IPS-NIHi7 (cell line): ENCODE measurements around the gene ZNF594.
"Not testable (repeated sequence)": the region's sequence is repeated elsewhere in the genome, so short reads cannot be mapped to it uniquely, and the experiment has no call there.

Source experiments
- DNase-seq: peaks from one replicate; pipeline ENCODE4 v3.0.0; 2012; ENCODE audit warnings: mixed read lengths; ENCODE audit errors: extremely low spot score

Gene ZNF594

DNA sequence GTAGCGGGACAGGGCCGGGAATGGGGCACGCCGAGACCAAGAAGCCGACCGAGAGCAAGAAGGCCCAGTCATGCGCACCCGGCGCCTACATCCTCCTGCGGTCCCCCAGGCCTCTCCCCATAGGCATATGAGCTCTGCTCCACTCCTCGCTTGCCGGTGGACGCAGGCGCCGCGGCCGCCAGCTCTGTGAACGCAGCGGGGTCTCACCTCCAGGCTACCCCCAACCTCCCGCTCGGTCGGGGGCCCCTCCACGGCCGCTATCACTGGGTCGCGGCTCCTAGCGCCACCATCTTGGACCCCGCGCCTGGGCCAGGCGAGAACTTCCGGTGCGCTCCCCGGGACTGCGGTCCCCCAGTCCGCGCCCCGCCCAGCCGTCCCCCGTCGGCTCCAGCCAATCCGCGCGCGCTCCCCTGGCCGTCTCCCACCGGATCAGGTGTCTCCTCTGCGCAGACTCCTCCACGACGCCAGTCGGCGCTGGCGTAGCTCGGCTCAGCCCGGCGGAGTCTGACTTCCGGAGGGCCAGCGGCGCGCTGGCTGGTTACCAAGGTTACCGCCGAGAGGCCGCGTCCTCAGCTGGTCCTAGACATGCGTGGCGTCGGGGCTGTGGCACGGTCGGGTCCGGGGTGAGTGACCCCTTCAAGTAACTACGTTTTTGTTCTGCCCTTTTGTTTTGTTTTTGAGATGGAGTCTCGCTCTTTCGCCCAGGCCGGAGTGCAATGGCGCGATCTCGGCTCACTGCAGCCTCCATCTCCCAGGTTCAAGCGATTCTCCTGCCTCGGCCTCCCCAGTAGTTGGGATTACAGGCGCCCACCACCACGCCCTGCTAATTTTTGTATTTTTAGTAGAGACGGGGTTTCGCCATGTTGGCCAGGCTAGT, at the start of gene ZNF594:
Gene ZNF594, minus strand, starts transcription at position 328 of the 877 bp plus-strand sequence. CDS start 7,612 bp downstream, outside the sequence.
- DNase-seq, result peak; percentile 100

GRCh38 chr17:5239769-5240168, 48.1 kb upstream of the ZNF594 start:
- DNase-seq, result not testable (repeated sequence)

- no peak for DNase-seq
These were observed 46.7 kb upstream of the ZNF594 start for GRCh38 chr17:5238333-5238732.

GRCh38 chr17:5237541-5238016, 45.9 kb upstream of the ZNF594 start:
- DNase-seq, result peak; percentile 94

- no peak for DNase-seq
These were observed 45.4 kb upstream of the ZNF594 start for GRCh38 chr17:5236938-5237540.

GRCh38 chr17:5234645-5235576, 43.2 kb upstream of the ZNF594 start, which contains the start of gene SCIMP:
Gene SCIMP (minus strand): TSS chr17:5234860. CDS start chr17:5234755, 105 bp downstream.
- DNase-seq, result no peak

GRCh38 chr17:5233492-5233891, 41.8 kb upstream of the ZNF594 start:
- DNase-seq, result not testable (repeated sequence)

- DNase-seq, result no peak
These were observed 35.5 kb upstream of the ZNF594 start for GRCh38 chr17:5226940-5227878.

GRCh38 chr17:5225668-5226457, 34.2 kb upstream of the ZNF594 start:
- no peak for DNase-seq

- DNase-seq, result not testable (repeated sequence)
These were observed 30.2 kb upstream of the ZNF594 start for GRCh38 chr17:5221912-5222311.

GRCh38 chr17:5220074-5220473, 28.4 kb upstream of the ZNF594 start:
- no peak for DNase-seq

DNA sequence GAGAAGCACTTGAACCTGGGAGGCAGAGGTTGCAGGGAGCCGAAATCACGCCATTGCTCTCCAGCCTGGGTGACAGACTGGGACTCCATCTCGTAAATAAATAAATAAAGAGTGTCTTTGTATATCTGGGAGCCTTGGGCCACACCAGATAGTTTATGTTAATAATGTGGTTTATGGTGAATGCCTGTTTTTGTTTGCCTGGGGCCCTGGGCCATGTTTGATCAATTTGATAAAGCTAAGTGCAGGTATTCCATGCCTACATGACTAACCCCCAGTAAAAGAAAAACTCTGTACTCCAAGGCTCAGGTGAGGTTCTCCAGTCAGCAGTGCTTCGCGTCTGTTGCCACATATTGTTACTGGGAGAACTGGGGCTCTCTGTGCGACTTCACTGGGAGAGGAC, 27.9 kb upstream of the ZNF594 start:
- DNase-seq, result no peak

GRCh38 chr17:5217562-5217961, 25.9 kb upstream of the ZNF594 start:
- not testable (repeated sequence) for DNase-seq

GRCh38 chr17:5211458-5211857, 19.8 kb upstream of the ZNF594 start:
- no peak for DNase-seq

GRCh38 chr17:5210614-5211252, 19.1 kb upstream of the ZNF594 start:
- no peak for DNase-seq

- no peak for DNase-seq
These were observed 18.4 kb upstream of the ZNF594 start for GRCh38 chr17:5210091-5210490.

DNA sequence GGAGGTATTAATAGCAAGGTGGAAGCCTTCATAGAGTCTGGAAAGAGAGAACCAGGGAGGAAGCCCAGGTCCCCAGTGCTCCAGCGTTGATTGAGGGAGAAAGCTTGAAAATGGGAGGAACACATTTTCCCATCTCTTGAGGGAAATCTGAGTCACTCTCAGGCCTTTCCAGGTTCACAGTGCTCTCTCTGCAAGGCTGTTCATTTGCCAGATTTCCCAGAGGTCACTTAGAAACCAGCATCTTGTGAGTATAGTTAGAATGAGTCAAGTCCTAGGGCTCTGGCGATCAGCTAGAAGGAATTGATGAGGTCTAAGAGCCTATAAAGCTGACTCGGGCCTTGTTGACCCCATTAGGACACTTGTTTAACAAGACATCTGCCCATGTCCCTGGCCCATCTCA, 17.7 kb upstream of the ZNF594 start:
- DNase-seq, result no peak

DNA sequence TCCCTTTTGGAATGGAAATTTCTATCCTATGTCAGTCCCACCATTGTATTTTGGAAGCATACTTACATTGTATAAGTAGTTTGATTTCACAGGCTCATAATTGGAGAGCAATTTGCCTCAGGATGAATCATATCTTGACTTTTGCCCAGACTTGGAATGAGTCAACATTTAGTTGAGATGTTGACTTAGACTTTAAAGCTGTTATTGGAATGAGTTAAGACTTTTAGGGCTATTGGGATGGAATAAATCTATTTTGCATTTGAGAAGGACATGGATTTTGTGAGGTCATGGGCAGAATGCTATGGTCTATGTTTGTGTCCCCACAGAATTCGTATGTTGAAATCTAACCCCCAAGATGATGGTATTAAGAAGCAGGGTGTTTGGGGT, 12.2 kb upstream of the ZNF594 start:
- DNase-seq, result no peak

GRCh38 chr17:5203178-5203907, 11.7 kb upstream of the ZNF594 start:
- DNase-seq, result no peak
